ENCODE data around the gene RAPGEF6.
"Not testable (repeated sequence)": the region's sequence is repeated elsewhere in the genome, so short reads cannot be mapped to it uniquely, and the experiment has no call there.

The RAPGEF6 gene, protein sequence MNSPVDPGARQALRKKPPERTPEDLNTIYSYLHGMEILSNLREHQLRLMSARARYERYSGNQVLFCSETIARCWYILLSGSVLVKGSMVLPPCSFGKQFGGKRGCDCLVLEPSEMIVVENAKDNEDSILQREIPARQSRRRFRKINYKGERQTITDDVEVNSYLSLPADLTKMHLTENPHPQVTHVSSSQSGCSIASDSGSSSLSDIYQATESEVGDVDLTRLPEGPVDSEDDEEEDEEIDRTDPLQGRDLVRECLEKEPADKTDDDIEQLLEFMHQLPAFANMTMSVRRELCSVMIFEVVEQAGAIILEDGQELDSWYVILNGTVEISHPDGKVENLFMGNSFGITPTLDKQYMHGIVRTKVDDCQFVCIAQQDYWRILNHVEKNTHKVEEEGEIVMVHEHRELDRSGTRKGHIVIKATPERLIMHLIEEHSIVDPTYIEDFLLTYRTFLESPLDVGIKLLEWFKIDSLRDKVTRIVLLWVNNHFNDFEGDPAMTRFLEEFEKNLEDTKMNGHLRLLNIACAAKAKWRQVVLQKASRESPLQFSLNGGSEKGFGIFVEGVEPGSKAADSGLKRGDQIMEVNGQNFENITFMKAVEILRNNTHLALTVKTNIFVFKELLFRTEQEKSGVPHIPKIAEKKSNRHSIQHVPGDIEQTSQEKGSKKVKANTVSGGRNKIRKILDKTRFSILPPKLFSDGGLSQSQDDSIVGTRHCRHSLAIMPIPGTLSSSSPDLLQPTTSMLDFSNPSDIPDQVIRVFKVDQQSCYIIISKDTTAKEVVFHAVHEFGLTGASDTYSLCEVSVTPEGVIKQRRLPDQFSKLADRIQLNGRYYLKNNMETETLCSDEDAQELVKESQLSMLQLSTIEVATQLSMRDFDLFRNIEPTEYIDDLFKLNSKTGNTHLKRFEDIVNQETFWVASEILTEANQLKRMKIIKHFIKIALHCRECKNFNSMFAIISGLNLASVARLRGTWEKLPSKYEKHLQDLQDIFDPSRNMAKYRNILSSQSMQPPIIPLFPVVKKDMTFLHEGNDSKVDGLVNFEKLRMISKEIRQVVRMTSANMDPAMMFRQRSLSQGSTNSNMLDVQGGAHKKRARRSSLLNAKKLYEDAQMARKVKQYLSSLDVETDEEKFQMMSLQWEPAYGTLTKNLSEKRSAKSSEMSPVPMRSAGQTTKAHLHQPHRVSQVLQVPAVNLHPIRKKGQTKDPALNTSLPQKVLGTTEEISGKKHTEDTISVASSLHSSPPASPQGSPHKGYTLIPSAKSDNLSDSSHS (N-terminal part only)

DNA sequence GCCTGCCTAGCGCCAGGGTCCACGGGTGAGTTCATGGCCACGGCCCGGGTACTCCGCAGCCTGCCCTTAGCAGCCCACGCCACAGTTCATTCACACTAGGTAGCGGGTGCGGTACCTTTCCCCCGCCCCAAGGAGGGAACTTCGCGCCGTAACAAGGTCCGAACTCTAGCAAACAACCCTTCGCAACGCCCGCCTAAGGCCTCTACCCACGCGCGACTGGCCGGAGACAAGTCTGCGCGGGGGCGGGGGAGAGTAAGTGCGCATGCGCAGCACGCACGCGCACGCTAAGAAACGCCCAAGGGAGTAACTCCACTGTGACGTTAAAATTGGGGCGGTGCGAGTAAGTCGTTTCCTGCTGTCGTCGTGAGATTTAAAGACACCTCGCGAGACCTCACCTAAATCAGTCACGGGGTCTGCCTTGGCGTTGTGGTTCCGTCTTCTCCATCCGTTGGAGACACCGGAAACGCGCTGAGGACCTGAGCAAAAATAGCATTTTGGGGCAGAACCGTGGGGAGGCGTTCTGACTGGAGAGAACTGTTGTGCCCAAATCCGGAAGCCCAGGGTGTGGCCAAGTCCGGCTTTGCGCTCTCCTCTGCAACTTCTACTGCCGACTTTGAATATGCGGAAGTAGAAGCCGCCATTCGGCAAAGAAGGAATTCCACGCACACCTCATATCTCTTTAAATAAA, at the start of gene RAPGEF6:
TSS of gene RAPGEF6 (minus strand) at position 234 of the 688 bp plus-strand sequence. CDS start at position 35, 199 bp downstream.
- DNase-seq: peak; percentile 100

DNA sequence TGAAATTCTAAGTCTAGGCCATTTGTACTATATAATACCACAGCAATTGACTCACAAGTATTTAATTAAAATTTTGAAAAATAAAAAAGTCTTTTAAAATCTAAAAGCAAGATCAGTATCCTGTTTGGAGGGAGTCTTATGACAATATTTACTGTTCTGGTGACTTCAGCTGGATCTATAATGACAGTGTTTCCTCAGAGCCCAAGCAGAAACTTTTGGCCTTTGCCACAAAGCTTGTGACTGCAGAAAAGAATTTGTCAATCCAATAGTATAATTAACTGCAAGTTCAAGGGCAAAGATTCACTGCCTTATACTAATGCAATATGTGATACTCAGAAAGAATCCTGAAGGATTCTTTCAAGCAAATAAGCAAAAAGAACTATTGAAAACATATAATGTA, 49.6 kb upstream of the RAPGEF6 start:
- no peak for DNase-seq

DNA sequence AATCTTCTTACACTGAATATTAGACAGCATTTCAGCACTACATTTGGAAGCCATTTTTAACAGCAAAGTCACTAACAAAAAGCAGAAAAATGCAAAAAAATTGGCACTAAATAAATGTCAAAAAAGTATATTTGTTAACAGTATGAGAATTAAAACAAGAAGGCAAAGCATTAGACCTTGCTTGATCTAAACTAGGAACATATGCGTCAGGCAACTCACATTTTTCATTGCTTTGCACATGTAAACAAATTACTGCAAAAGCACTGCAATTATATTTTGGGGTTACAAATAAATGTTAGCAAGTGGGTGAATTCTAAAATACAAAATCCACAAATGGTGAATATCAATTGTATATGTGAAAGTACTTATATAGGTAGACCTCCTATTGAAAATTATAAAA, 49.0 kb upstream of the RAPGEF6 start:
- no peak for DNase-seq

DNA sequence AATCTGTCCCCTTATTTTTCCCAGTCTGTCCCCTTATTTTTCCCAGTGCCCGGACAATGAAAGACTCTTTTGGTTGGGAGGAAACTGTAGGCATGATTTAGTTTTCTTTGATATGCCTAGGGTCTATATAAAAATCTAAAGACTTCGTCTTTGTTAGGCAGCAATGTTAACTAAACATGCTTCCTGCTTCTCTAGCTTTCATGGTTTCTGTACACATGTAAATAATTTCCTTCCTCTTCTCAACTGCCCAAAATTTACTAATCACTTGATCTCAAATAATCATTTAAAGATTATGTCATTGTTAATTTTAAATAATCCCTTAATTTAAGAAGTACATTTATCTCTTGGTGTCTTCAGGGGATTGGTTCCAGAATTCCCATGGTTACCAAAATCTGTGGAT, 47.8 kb upstream of the RAPGEF6 start:
- DNase-seq: no peak

DNA sequence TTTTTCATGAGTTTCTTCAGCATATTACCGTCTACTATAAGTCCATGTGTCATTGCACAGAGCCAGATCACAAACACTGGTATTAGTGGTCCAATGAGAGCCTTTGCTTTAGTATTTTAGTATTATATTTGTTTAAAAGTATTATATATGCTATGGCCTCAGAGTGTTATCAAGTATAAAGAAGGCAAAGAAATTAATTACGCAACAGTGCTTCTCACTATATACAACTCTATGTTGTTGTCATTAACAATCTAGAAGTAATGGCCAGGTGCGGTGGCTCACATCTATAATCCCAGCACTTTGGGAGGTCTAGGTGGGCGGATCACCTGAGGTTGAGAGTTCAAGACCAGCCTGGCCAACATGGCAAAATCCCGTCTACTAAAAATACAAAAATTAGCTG, 47.1 kb upstream of the RAPGEF6 start:
- DNase-seq: no peak

DNA sequence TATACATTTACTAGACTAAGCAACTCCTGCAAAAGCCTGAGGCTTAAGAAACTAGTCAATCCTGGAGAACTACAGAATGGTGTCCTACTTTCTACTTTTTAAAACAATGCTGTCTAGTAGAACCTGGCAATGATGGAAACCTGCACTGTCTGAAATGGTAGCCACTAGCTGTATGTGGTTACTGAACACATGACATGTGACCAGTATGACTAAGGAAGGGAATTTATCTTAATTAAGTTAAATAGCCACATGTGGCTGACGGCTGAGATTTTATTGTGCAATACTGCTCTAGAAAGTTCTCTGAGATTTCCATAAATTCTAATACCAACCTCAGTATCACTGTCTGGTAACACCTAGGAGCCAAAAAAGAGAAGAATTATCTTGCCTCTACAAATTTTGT, 44.9 kb upstream of the RAPGEF6 start:
- no peak for DNase-seq

DNA sequence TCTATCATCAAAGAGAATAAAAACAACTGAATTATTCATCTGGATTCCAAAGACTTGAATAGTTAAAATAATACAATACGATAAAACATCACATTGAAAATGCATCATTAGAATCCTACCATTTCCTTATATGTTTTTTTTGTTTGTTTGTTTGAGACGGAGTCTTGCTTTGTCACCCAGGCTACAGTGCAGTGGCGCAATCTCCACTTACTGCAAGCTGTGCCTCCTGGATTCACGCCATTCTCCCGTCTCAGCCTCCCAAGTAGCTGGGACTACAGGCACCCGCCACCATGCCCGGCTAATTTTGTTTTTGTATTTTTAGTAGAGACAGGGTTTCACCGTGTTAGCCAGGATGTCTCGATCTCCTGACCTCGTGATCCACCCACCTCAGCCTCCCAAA, 43.2 kb upstream of the RAPGEF6 start:
- not testable (repeated sequence) for DNase-seq

DNA sequence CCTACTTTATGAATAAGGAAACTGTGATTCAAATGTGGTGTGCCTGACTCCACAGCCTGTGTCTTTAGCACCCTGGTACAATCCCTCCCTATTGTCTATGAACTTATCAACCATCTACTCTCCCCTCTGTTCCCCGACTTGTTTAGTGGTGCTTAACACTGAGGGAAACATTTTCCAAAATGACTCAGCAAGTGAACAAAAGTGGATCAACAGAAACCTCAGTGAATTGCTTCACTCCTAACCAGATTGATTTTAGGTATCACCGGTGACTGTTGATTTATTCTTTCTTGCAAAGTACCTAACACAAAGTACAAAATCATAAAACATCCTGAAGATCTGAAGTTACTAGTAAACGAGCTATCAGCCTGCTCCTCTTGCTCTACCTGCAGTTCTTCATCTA, 42.1 kb upstream of the RAPGEF6 start:
- no peak for DNase-seq

DNA sequence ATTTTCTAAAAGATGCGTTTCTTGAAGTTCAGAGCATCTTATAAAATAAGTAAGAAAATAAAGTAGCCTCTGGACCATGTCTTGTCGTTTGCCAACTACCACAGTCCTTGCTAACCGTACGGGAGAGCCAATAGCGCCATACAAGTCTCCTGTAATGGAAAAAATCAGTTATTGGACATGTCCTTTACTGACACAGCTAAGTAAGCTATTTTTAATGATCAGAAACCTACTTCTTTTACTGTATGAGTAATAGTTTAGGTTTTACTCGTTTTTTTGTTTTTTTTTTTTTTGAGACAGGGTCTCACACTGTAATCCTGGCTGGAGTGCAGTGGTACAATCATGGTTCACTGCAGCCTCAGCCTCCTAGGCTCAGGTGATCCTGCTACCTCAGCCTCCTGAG, 37.7 kb upstream of the RAPGEF6 start:
- DNase-seq: no peak

DNA sequence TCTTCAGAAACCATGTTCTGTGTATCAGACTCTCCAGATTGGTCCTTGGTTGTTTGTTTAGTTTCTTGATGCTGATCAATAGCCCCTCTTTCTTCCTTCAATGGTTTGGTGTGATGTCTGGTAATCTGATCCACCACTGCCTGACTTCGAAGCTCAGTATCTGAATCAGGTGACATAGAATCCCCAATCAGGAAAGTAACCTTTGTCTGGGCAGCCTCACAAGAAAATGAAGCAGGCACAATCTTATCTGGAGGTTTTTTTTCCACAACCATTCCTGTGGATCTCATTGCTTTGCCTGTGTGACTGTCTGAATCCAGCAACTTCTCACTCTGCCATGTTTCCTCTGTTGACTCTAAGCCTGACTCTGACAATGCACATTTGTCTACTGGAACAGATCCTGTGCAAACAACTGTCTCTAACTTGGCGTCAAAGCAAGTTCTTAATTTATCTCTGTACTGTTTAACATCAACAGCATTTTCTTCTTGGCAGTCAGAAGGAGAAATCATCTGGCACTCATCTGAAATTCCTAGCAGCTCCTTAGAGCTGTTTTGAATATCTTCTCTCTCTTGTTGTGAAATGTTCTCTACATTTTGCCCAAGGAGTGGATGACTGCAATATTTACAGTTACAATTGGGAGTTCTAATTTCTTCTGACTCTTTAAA, 37.1 kb upstream of the RAPGEF6 start:
- no peak for DNase-seq

DNA sequence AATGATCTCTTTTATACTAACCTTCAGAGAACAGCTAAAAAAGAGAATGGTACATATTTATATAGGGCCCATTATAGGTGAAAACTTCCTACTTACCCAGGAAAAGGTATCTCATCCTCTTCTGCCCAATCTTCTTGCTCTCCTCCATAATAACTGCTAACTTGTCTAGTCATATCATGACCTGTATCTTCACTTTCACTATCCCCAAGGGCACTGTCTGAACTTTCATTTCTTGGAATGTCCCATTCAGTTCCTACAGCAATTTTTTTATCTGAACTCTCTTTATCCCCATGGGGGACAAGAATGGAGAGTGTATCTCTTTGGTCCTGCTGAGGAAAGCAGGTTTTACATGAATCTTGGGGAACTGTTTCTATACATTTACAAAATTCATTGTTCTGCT, 36.4 kb upstream of the RAPGEF6 start:
- DNase-seq: no peak

DNA sequence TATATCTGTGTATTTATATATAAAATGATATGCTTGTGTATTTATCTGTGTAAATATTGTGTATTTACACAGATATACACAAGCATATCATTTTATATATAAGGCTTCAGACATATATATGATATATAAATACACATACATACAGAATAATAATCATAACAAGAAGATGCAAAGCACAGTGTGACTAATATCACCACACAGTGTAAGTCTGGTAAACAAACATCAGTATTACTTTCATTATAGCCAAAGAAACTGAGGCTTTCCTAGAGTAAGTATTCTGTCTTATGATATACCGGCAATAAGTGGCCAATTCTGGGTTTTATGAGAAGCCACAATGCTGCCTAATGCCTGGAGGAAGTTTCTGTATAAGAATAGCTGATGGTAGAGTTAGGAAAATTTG, 29.9 kb upstream of the RAPGEF6 start:
- no peak for DNase-seq

DNA sequence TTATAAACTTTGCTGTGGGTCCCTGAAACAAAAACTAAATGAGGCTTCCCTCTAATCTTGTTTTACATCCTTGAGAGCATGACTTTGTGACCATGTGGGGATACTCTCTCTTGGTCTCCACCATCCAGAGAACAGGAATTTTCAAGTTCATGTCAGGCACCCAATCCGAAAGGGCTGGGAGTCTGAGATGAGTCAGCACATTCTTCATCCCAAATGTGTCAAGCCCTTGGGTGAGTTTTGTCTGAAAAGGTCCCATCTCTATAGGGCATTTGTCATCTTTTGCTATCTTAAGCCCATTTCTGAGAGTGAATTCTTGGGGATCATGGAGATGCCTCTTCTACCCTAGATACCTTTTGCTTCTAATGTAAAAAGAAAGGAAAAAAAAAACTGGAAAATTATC, 26.9 kb upstream of the RAPGEF6 start:
- peak; percentile 30 for DNase-seq

DNA sequence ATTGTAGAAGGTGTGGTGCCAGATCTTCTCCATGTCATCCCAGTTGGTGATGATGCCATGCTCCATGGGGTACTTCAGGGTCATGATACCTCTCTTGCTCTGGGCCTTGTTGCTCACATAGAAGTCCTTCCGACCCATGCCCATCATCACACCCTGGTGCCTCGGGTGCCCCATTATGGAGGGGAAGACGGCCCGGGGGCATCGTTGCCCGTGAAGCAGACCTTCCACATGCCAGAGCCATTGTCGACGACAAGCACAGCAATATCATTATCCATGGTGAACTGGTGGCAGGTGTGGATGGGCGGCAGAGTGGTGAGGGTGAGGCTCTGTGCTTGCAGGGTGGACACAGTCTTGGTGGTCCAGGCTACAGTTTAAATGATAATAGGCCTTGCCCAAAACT, 24.8 kb upstream of the RAPGEF6 start:
- DNase-seq: no peak

DNA sequence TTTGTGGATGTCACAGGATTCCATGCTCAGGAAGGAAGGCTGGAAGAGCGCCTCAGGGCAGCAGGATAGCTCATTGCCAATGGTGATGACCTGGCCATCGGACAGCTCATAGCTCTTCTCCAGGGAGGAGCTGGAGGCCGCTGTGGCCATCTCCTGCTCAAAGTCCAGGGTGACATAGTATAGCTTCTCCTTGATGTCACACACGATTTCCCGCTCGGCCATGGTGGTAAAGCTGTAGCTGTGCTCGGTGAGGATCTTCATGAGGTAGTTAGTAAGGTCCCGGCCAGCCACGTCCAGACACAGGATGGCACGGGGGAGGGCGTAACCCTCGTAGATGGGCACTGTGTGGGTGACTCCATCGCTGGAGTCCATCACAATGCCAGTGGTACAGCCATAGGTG, 24.3 kb upstream of the RAPGEF6 start:
- no peak for DNase-seq

DNA sequence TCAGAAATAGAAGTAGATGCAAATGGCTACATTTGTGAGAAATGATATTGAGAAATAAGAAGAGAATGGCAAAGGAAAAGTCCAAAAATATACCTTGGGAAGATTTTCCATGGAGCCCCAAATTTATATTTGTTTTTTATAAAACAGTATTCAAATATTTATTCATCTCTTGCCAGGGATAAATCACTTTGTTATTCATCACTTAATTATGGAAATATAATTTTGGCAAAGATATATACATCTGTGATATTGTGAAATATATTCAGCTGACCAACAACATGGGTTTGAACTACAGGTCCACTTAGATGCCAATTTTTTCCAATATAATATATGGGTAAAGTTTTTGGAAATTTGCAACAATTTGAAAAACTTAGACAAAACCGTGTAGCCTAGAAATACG, 19.7 kb upstream of the RAPGEF6 start:
- DNase-seq: no peak

DNA sequence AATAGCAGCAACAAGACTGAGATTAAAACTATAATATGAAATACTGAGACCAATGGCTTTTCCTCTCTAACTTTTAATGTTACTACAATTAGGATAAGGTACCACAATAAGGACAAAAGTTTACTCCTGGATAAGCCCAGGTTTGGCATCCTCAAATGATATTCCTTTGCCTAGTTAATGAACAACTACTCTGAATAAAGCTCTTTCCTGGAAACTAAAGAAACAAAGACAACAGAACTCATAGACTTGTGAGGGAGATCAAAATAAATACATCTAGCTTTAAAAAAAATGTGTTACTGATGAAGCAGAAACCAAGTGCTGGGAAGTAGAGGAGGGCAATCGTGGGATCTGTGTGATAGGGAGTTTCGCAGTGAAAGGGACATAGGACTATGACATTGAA, 19.3 kb upstream of the RAPGEF6 start:
- DNase-seq: no peak

DNA sequence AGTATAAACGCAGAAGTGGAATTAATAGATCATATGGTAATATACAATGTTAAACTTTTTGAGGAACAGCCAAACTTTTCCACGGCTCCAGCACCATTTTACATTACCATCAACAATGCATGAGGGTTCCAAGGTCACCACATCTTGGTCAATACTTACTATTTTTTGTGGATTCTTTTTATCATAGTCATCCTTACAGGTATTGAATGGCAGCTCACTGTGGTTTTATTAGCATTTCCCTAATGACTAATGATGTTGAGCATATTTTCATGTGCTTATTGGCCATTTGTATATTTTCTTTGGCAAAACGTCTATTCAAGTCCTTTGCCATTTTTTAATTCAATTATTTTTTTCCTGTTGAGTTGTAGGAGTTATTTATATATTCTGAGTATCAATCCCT, 14.1 kb upstream of the RAPGEF6 start:
- DNase-seq: no peak

DNA sequence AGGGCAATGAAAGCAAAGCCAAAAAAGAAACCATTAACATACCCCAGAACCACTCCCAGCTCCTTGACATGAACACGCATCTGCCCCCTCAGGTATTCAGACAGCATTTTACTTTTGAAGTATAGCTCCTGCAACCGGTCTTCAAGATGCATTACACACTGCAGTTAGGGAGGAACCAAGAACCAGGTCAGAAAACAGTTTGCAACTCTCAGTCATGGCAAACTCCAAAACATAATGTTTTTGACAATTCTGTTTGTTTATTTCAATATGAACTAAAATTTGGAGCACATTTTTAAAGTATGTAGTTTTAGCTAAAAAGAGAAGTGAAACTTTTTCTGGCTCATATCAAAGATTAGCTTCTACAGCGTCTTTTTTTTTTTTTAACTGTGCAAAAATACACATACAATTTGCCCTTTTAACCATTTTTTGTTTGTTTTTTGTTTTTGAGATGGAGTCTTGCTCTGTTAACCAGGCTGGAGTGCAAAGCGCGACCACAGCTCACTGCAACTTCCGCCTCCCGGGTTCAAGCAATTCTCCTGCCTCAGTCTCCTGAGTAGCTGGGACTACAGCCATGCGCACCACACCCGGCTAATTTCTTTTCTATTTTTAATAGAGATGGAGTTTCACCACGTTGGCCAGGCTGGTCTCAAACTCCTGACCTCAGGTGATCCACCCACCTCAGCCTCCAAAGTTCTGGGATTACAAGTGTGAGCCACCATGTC, 12.2 kb upstream of the RAPGEF6 start:
- no peak for DNase-seq

DNA sequence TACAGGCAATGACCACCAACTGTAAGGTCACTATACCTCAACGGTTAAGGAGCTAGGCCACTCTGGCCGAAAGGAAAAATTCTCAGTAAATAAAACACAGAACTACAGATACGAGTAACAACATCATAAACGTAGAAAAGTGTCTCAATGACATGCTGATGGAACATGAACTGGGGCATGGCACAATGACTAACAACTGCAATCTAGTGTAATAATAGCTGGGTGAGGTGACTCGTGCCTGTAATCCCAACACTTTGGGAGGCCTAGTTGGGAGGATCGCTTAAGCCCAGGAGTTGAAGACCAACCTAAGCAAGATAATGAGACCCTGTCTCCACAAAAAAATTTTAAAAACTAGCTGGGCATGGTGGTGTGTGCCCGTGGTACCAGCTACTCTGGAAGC, 9.8 kb upstream of the RAPGEF6 start:
- no peak for DNase-seq

DNA sequence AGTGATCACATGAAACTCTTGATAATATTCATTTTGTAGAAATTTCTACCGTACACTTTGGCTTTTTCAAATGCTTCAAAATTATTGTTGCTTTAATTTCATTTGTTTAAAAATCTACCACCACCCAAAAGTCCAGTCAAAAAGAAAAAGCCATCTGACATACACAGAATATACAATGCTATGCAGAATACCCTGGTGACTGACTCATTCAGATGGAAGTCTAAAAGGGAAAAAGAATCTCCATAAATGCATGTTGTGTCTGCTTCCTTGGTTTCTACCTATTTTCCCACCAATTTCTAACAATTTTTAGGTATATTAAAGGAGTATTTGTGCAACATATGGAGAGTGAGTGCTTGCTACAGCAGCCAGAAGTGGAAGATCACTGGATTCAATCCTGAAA, 9.3 kb upstream of the RAPGEF6 start:
- DNase-seq: no peak

DNA sequence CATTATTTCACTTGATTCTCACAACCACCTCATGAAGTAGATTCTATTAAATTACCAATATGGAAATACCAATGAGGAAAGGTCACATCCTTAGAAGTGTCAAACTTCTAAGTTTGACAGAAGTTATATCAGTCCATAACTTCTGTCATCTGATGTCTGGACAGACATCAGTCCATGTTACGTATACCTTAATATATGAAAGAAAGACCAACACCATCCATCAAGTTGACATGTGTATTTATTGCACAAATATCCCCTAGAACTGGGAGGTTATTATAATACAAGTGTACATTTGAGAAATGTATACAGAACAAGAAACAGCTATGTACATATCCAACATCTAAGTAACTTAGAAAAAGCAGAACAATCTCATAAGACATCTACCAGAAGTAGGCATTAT, 6.5 kb upstream of the RAPGEF6 start:
- no peak for DNase-seq
